Measurements from ENCODE around the gene RNASE11.

The RNASE11 gene

DNA sequence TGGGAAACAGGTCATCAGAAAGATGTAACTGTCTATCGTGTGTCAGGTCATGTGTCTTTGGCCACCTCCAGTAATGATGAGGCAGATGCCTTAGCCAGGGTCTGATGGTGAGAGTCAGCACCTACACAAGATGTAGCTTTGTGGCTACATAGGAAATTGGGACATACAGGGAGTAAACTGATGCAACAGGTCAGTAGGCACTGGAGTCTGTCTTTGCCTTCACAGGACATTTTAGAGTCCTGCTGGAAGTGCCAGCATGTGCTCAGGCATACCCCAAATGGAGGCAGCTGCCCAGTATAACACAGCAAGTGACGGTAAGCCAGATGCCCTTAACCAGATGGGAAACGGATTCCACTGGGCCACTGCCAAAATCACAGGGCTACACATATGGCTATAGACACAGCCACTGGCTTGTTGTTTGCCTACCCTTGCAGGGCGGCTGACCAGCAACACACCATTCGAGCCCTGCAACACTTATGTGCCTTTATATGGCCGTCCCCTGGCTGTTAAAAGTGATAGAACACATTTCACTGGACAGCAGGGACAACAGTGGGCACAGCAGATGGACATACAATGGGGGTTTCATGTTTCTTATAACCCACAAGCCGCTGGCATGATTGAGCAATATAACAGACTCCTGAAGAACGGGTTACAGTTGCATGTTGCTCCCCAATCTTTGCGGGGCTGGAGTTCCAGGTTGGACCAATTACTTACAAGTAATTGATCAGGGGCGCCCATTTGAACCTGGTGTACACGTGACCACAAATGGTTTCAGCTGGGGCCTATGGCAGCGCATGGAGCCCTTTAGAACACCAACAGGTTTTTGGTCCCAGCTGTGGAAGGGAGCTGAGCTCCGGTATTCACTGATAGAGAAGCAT lies 16.3 kb upstream of the RNASE11 start:
- TF ChIP-seq, protein P1, sequence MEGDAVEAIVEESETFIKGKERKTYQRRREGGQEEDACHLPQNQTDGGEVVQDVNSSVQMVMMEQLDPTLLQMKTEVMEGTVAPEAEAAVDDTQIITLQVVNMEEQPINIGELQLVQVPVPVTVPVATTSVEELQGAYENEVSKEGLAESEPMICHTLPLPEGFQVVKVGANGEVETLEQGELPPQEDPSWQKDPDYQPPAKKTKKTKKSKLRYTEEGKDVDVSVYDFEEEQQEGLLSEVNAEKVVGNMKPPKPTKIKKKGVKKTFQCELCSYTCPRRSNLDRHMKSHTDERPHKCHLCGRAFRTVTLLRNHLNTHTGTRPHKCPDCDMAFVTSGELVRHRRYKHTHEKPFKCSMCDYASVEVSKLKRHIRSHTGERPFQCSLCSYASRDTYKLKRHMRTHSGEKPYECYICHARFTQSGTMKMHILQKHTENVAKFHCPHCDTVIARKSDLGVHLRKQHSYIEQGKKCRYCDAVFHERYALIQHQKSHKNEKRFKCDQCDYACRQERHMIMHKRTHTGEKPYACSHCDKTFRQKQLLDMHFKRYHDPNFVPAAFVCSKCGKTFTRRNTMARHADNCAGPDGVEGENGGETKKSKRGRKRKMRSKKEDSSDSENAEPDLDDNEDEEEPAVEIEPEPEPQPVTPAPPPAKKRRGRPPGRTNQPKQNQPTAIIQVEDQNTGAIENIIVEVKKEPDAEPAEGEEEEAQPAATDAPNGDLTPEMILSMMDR (IDR thresholded peaks at IDR 0.05): no peak

DNA sequence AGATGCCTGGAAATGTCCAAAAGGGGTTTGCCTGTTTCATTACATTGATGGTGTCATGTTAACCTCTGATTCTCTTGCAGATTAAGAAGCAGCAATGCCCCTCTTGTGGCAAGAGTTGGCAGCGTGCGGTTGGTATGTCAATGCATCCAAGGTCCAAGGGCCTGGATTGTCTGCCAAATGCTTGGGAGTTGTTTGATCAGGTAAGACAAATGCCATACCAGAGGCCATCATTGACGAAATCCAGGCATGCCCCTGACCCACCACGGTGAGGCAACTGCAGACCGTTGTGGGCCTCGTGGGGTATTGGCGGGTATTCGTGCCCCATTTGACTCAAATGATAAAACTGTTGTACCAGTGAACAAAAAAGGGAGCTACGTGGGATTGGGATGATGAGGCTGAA lies 14.8 kb upstream of the RNASE11 start:
- TF ChIP-seq, protein P1 (IDR thresholded peaks at IDR 0.05): no peak

DNA sequence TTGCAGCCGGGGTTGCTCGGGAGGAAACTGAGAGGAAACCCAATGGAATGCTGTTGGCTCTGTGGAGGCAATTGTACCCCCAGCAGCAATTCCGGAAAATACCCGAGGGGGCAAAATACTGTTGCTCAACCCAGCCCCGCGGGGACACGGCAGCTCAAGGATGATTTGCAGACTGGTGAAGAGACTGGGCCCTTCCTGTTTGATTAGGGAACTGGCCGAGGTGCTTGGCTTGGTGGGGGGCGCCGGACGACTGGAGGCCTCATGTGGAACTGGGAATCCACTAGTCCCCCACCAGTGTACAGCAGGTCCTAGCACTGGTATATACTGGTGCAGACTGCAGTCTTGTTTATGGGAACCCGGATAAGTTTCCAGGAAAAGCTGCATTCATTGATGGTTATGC lies 13.7 kb upstream of the RNASE11 start:
- TF ChIP-seq, protein P1 (IDR thresholded peaks at IDR 0.05): no peak

DNA sequence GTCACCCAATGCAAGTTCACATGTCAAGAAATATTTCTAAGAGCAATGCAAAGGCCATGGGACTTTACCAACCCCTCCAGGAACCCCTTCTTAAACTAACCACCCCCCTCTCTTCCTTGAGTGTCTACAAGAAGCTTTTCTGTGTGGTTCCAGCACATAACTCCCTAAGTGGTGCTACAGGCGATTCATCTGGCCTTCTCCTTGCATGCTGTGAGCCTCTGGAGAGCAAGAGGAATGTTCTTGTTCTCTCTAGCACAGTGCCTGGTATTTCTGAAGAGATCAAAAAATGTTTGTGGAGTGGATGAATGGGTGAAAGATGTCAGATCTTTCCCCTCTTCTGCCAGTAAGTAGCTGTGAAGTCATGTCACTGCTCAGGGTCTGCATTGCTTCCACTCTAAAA lies 9.3 kb upstream of the RNASE11 start:
- TF ChIP-seq, protein P1 (IDR thresholded peaks at IDR 0.05): no peak

DNA sequence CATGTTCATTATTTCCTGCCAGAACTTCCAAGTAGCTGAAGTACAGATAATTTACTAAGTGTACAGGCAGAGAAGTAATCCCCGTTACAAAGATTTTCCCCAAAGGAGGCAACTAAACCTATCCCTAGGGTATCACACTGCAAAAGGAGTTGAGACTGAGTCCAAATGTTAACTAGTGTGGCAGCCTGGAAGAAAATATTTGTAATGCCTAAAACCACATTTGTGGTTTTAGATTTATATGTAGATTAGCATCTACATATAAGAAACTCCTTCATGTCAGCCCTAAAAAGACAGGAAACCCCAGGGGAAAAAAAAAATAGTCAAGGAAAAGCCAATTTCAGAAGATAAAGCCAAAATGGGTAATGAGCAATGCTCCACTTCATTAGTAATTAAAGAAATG lies 4.8 kb upstream of the RNASE11 start:
- TF ChIP-seq, protein P1 (IDR thresholded peaks at IDR 0.05): no peak

DNA sequence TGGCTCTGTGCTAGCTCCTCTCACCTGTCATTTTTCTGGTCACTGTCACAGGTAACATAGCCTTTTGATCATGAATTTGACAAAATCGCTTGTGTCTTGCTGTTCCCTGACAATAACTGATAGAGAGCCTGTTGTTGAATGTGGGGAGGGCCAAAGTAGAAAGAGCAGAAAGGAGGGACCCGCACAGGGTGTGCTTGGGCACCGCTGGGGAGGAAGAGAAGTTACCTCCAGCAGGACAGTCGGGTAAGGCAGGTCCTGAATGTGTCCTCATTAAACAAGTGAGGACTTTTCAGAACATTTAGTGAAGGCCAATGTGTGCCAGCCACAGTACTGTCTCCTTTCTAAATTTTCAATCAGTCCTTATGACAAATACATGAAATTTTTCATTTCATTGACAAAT lies 3.4 kb upstream of the RNASE11 start, which contains the start of gene RNASE12:
TSS of gene RNASE12 (minus strand) at position 142 of the 400 bp plus-strand sequence. CDS start 653 bp downstream, outside the sequence.
- TF ChIP-seq, protein P1 (IDR thresholded peaks at IDR 0.05): no peak

DNA sequence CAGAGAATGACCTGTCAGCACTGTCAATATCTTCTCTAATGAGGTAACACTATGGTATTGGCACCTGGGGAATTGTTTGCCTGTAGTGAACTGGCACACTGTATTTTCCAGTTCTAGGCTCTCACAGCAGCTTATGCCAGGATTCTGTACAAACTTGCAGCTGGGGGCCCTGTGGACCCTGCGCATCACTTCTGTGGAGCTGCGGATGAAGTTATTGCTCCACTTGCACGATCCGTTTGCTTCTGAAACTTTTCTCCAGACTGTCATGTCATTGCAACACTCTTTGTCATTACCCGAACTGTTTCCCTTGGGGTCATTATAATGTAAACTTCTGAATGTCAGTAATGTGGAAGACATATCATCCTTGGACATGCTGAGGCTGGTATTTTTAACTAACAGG lies 3.9 kb downstream of the RNASE11 start:
- TF ChIP-seq, protein P1 (IDR thresholded peaks at IDR 0.05): no peak
